Hematopoietic multipotent progenitor cell treated with erythropoietin and hydrocortisone succinate and interleukin-3 and kit ligand, for 17 days (in vitro differentiated cells): ENCODE data around the gene BAZ1A.
"Not testable (repeated sequence)": the region's sequence is repeated elsewhere in the genome, so short reads cannot be mapped to it uniquely, and the experiment has no call there.

Experiments
- DNase-seq: peaks from one replicate; pipeline ENCODE4 v3.0.0-alpha.2; 2015; ENCODE audit warnings: low spot score

The BAZ1A gene

GRCh38 chr14:34781242-34781641, 93.9 kb downstream of the BAZ1A start:
- DNase-seq = no peak

- no peak for DNase-seq
Measured at GRCh38 chr14:34780646-34781045, 94.5 kb downstream of the BAZ1A start.

- DNase-seq = no peak
Measured at GRCh38 chr14:34778744-34779143, 96.4 kb downstream of the BAZ1A start.

- peak; percentile 14 for DNase-seq
Measured at GRCh38 chr14:34776611-34777010, 98.5 kb downstream of the BAZ1A start.

GRCh38 chr14:34775922-34776321, 99.2 kb downstream of the BAZ1A start:
- DNase-seq = no peak

GRCh38 chr14:34775342-34775741, 99.8 kb downstream of the BAZ1A start:
- DNase-seq = no peak

GRCh38 chr14:34770901-34771300, 104.3 kb downstream of the BAZ1A start:
- DNase-seq = no peak

GRCh38 chr14:34766606-34767005, 108.6 kb downstream of the BAZ1A start:
- DNase-seq = no peak

GRCh38 chr14:34766060-34766459, 109.1 kb downstream of the BAZ1A start:
- no peak for DNase-seq

GRCh38 chr14:34755215-34755614, 119.9 kb downstream of the BAZ1A start:
- DNase-seq = no peak

GRCh38 chr14:34754687-34755086, 120.5 kb downstream of the BAZ1A start:
- DNase-seq = no peak

GRCh38 chr14:34750670-34751069, 124.5 kb downstream of the BAZ1A start:
- no peak for DNase-seq

GRCh38 chr14:34750233-34750632, 124.9 kb downstream of the BAZ1A start:
- DNase-seq = no peak

- no peak for DNase-seq
Measured at GRCh38 chr14:34749408-34749807, 125.8 kb downstream of the BAZ1A start.

GRCh38 chr14:34742270-34743115, 132.7 kb downstream of the BAZ1A start:
- no peak for DNase-seq

GRCh38 chr14:34741840-34742239, 133.3 kb downstream of the BAZ1A start:
- no peak for DNase-seq

- DNase-seq = not testable (repeated sequence)
Measured at GRCh38 chr14:34740139-34740538, 135.0 kb downstream of the BAZ1A start.

GRCh38 chr14:34737079-34737478, 138.1 kb downstream of the BAZ1A start:
- DNase-seq = not testable (repeated sequence)

- no peak for DNase-seq
Measured at GRCh38 chr14:34733245-34733644, 141.9 kb downstream of the BAZ1A start.

- DNase-seq = no peak
Measured at GRCh38 chr14:34732802-34733201, 142.4 kb downstream of the BAZ1A start.

- no peak for DNase-seq
Measured at GRCh38 chr14:34723867-34724266, 151.3 kb downstream of the BAZ1A start.

GRCh38 chr14:34722723-34723545, 152.2 kb downstream of the BAZ1A start:
- peak; percentile 72 for DNase-seq

- DNase-seq = no peak
Measured at GRCh38 chr14:34721129-34721528, 154.0 kb downstream of the BAZ1A start.
